Suprapubic skin (tissue), 4 donors: ENCODE results near the gene FAM131B. TPM values are rescaled to one million over a fixed set of nuclear protein-coding genes. Genes with fewer than 3 reads are reported as not detected.
A peak's percentile ranks its signal among the peaks of the same experiment; 100 is the strongest.
"Not testable (repeated sequence)": the region's sequence is repeated elsewhere in the genome, so short reads cannot be mapped to it uniquely, and the experiment has no call there.

Experiments
- DNase-seq, 2 donors: peaks; one replicate each; pipeline ENCODE4 v3.0.0-alpha.2; 2019; ENCODE audit warnings: low spot score in 2 of 2
- H3K27ac ChIP-seq: fragments of 200-600 bp; sonication (generic); one replicate; pipeline ENCODE4 v1.5.1; 2019
- H3K27me3 ChIP-seq: fragments of 200-600 bp; sonication (generic); one replicate; pipeline ENCODE4 v1.5.1; 2019
- H3K36me3 ChIP-seq: fragments of 200-600 bp; sonication (generic); one replicate; pipeline ENCODE4 v1.5.1; 2019
- H3K4me1 ChIP-seq: fragments of 200-600 bp; sonication (generic); one replicate; pipeline ENCODE4 v1.5.1; 2019
- H3K4me3 ChIP-seq: fragments of 200-600 bp; sonication (generic); one replicate; pipeline ENCODE4 v1.5.1; 2019; ENCODE audit warnings: mild to moderate bottlenecking
- H3K9me3 ChIP-seq: fragments of 200-600 bp; sonication (generic); one replicate; pipeline ENCODE4 v1.5.1; 2019
- CTCF ChIP-seq, 2 donors: fragments of 200-600 bp in 1 of 2; fragments of 450-650 bp in 1 of 2; sonication (generic) in 1 of 2; IDR thresholded peaks; one replicate each; pipeline ENCODE4 v1.5.1; 2016 to 2019; ENCODE audit warnings: antibody characterized with exemption in 2 of 2, mild to moderate bottlenecking in 1 of 2, moderate library complexity in 1 of 2
- EP300 ChIP-seq: sonication (generic); formaldehyde crosslinking; IDR thresholded peaks from one replicate; pipeline ENCODE4 v1.6.1; 2017; ENCODE audit warnings: antibody characterized with exemption
- POLR2A ChIP-seq, 2 donors: fragments of 450-650 bp; IDR thresholded peaks; one replicate each; pipeline ENCODE4 v1.6.1; 2017; ENCODE audit warnings: antibody characterized with exemption in 2 of 2, mild to moderate bottlenecking in 2 of 2, moderate library complexity in 2 of 2
- POLR2AphosphoS5 ChIP-seq, 3 donors: sonication (generic); formaldehyde crosslinking; IDR thresholded peaks; one replicate each; pipeline ENCODE4 v1.6.1; 2017; ENCODE audit warnings: antibody characterized with exemption in 3 of 3
- WGBS: methylation state at CpG from one replicate; pipeline ENCODE4 v1.1.5; 2018; 5-methylcytosine and 5-hydroxymethylcytosine counted together
- total RNA-seq, 4 donors: library from RNA; depleted of rRNA; stranded (reverse); fragments of >200 nt; gene quantifications; one replicate each; pipeline ENCODE4 v1.1.0, GENCODE V29; 2016

The FAM131B gene
- total RNA-seq, 4 donors from 2014 or later = 0.13 to 0.40 (median 0.19) TPM; not detected in 1

GRCh38 chr7:143394068-143394467 lies 31.6 kb upstream of the FAM131B start:
- WGBS = 94% methylated on average over 6 of the region's 6 CpGs
- DNase-seq = no peak
- no peaks in the 10 kb centered on the region for H3K9me3 ChIP-seq
- H3K4me3 ChIP-seq = no peak overlapping the region
- no peaks in the 10 kb centered on the region for H3K27me3 ChIP-seq
- no peak overlapping the region for H3K27ac ChIP-seq
- peaks cover 35% of the 10 kb centered on the region for H3K4me1 ChIP-seq
- H3K36me3 ChIP-seq = peaks cover 62% of the 10 kb centered on the region
- TF ChIP-seq CTCF (IDR thresholded peaks at IDR 0.05) = no peak
- no peak for TF ChIP-seq POLR2A (IDR thresholded peaks at IDR 0.05)
- no peak for TF ChIP-seq EP300
- no peak for TF ChIP-seq POLR2AphosphoS5 (IDR thresholded peaks at IDR 0.05)

GRCh38 chr7:143393267-143394041 lies 30.9 kb upstream of the FAM131B start:
- no peaks in the 10 kb centered on the region for H3K9me3 ChIP-seq
- no peak for DNase-seq
- TF ChIP-seq EP300 (no peak), POLR2AphosphoS5 (IDR thresholded peaks at IDR 0.05) (no peak), POLR2A (IDR thresholded peaks at IDR 0.05) (no peak), CTCF (IDR thresholded peaks at IDR 0.05) (no peak)
- peaks cover 36% of the 10 kb centered on the region for H3K4me1 ChIP-seq
- H3K4me3 ChIP-seq = no peak overlapping the region
- 83% methylated on average over 14 of the region's 14 CpGs for WGBS
- no peak overlapping the region for H3K27ac ChIP-seq
- H3K27me3 ChIP-seq = no peaks in the 10 kb centered on the region
- peaks cover 62% of the 10 kb centered on the region for H3K36me3 ChIP-seq

- H3K4me3 ChIP-seq = no peak overlapping the region
- no peak overlapping the region for H3K27ac ChIP-seq
- H3K9me3 ChIP-seq = no peaks in the 10 kb centered on the region
- peaks cover 40% of the 10 kb centered on the region for H3K4me1 ChIP-seq
- no peaks in the 10 kb centered on the region for H3K27me3 ChIP-seq
- 96% methylated on average over 6 of the region's 6 CpGs for WGBS
- H3K36me3 ChIP-seq = peaks cover 62% of the 10 kb centered on the region
- no peak for TF ChIP-seq POLR2AphosphoS5 (IDR thresholded peaks at IDR 0.05)
- no peak for TF ChIP-seq CTCF (IDR thresholded peaks at IDR 0.05)
- TF ChIP-seq EP300 = no peak
- no peak for TF ChIP-seq POLR2A (IDR thresholded peaks at IDR 0.05)
- no peak for DNase-seq
Measured at GRCh38 chr7:143392875-143393266, 30.4 kb upstream of the FAM131B start.

GRCh38 chr7:143392427-143392826 lies 29.9 kb upstream of the FAM131B start:
- H3K9me3 ChIP-seq, DNase-seq, H3K4me3 ChIP-seq, H3K27me3 ChIP-seq: not testable (repeated sequence)
- peaks cover 63% of the 10 kb centered on the region for H3K36me3 ChIP-seq
- WGBS = 87% methylated on average over 8 of the region's 8 CpGs
- peaks cover 42% of the 10 kb centered on the region for H3K4me1 ChIP-seq
- H3K27ac ChIP-seq = peak overlapping the region; percentile 82

GRCh38 chr7:143391462-143392404 lies 29.2 kb upstream of the FAM131B start:
- H3K9me3 ChIP-seq = no peaks in the 10 kb centered on the region
- peaks cover 66% of the 10 kb centered on the region for H3K36me3 ChIP-seq
- 59% methylated on average over 19 of the region's 24 CpGs for WGBS
- H3K27me3 ChIP-seq = no peaks in the 10 kb centered on the region
- peak overlapping the region; percentile 82 for H3K27ac ChIP-seq
- TF ChIP-seq POLR2AphosphoS5 (IDR thresholded peaks at IDR 0.05) = no peak
- peak in 1 of 2 donors; percentile 27 for TF ChIP-seq POLR2A (IDR thresholded peaks at IDR 0.05)
- TF ChIP-seq CTCF (IDR thresholded peaks at IDR 0.05) = no peak
- no peak for TF ChIP-seq EP300
- H3K4me3 ChIP-seq = no peak overlapping the region
- peaks cover 48% of the 10 kb centered on the region for H3K4me1 ChIP-seq
- no peak for DNase-seq
